Adrenal gland (tissue), 5 donors: ENCODE results near the gene CEBPG.

Experiments used
- CTCF ChIP-seq, 6 experiments: fragments of 450-650 bp in 4 of 6; fragments of 200-600 bp in 2 of 6; sonication (generic) in 1 of 6; IDR thresholded peaks; 1 replicate in 5 of 6; 2 replicates in 1 of 6; pipeline versions ENCODE4 v1.5.1 to v1.8.0; 2016 to 2021; ENCODE audit warnings: antibody characterized with exemption in 6 of 6, mild to moderate bottlenecking in 2 of 6, moderate library complexity in 1 of 6
- POLR2A ChIP-seq, 2 donors: fragments of 450-650 bp; IDR thresholded peaks; one replicate each; pipeline ENCODE4 v1.6.1; 2017; ENCODE audit warnings: antibody characterized with exemption in 2 of 2, mild to moderate bottlenecking in 2 of 2, moderate library complexity in 1 of 2
- donor health status: DM: no; HTN: no; CAD: no.

DNA sequence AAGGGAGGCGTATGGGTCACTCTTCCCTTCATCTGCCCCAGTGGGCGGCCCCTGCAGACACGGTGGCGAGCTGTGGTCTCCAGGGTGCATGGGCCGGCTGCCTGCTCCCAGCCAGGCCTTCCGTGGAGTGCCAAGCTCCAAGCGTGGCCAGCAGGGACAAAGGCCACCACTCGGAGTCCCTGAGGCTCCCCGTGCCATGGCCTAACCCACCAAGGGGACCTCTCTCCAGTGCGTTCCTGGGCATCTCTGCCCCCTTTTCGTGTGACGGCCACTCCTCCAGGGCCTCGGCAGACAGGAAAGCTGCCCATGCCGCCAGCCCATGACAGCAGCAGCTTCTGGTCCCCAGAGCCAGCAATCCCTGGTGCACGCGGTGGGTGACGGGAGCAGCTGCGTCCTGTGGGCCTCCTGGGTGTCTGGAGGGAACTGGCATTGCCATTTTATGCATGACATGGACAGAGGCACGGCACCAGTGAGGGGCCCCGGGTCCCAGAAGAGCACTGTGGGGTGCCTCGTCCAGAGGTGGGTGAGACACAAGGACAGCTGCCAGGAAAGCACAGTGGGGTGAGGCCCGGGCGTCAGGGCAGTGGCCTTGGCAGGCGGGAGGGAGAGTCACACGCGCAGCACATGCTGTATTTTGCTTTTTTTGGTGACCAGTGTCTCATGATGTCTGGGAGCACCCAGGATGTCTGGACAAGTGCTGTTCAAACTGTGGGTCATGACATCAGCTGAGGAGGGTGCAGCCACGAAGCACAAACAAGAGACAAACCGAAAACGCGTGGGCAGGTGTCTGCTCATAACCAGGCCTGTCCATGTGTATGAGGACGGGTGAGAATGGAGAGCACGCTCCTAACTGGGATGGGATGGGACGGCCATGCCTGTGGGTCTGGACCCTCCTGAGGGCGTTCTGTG is 32.3 kb downstream of the CEBPG start:
- TF ChIP-seq CTCF (IDR thresholded peaks at IDR 0.05) (no peak), POLR2A (IDR thresholded peaks at IDR 0.05) (no peak)
